Measurements from ENCODE around the gene TMEM41A.

DNA sequence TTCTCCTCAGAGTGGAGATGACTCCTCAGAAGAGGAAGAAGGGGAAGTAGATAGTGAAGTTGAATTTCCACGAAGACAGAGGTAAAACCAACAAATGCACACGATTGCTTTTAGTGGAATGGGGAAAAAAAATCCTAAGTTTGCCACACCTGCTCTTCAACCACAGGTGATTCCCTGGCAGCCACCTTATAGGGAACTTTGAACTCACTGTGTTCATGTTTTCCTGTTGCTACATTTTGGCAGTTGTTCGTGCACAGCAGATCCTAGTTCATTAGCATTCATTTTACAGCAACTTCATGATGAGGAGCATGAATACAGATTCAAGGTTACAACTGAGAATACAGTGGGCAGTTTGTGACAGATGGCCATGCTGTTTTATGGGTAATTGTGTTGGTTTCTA, 21.5 kb downstream of the TMEM41A start:
- TF ChIP-seq, protein P1, sequence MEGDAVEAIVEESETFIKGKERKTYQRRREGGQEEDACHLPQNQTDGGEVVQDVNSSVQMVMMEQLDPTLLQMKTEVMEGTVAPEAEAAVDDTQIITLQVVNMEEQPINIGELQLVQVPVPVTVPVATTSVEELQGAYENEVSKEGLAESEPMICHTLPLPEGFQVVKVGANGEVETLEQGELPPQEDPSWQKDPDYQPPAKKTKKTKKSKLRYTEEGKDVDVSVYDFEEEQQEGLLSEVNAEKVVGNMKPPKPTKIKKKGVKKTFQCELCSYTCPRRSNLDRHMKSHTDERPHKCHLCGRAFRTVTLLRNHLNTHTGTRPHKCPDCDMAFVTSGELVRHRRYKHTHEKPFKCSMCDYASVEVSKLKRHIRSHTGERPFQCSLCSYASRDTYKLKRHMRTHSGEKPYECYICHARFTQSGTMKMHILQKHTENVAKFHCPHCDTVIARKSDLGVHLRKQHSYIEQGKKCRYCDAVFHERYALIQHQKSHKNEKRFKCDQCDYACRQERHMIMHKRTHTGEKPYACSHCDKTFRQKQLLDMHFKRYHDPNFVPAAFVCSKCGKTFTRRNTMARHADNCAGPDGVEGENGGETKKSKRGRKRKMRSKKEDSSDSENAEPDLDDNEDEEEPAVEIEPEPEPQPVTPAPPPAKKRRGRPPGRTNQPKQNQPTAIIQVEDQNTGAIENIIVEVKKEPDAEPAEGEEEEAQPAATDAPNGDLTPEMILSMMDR (IDR thresholded peaks at IDR 0.05; ENCODE audit: low read depth, low read length), result no peak
- TF ChIP-seq EZH2phosphoT487 (IDR thresholded peaks at IDR 0.05; ENCODE audit: low read depth), result no peak

Data from OCI-LY3 (cell line).